H9 (cell line): ENCODE results near the gene GRXCR2. TPM values are rescaled to one million over a fixed set of nuclear protein-coding genes. Genes with fewer than 3 reads are reported as not detected.

ENCODE experiments used
- DNase-seq: peaks from one replicate; pipeline ENCODE4 v3.0.0-alpha.2; 2017
- H2AFZ ChIP-seq: one replicate; pipeline ENCODE4 v1.6.1; 2013; ENCODE audit warnings: mild to moderate bottlenecking, low read length, control low read depth, moderate library complexity
- H2AK5ac ChIP-seq: 2 replicates; pipeline ENCODE4 v1.6.1; 2013; ENCODE audit warnings: low read length, control low read depth, mixed read lengths; ENCODE audit not compliant: insufficient read length
- H2BK120ac ChIP-seq: one replicate; pipeline ENCODE4 v1.6.1; 2013; ENCODE audit warnings: low read depth, mild to moderate bottlenecking, low read length, control low read depth, inconsistent platforms; ENCODE audit not compliant: poor library complexity, severe bottlenecking
- H2BK12ac ChIP-seq: 2 replicates; pipeline ENCODE4 v1.6.1; 2013; ENCODE audit warnings: low read length, control low read depth, mixed read lengths, low read depth; ENCODE audit not compliant: insufficient read length
- H2BK15ac ChIP-seq: 2 replicates; pipeline ENCODE4 v1.6.1; 2013; ENCODE audit warnings: low read depth, low read length, control low read depth
- H2BK20ac ChIP-seq: one replicate; pipeline ENCODE4 v1.6.1; 2013; ENCODE audit warnings: low read depth, mild to moderate bottlenecking, low read length, control low read depth, inconsistent platforms; ENCODE audit not compliant: poor library complexity, severe bottlenecking
- H2BK5ac ChIP-seq: 2 replicates; pipeline ENCODE4 v1.6.1; 2013; ENCODE audit warnings: low read length, control low read depth, mixed read lengths; ENCODE audit not compliant: insufficient read length
- H3K14ac ChIP-seq: 2 replicates; pipeline ENCODE4 v1.6.1; 2013; ENCODE audit warnings: low read length, control low read depth; ENCODE audit not compliant: insufficient read depth
- H3K18ac ChIP-seq: 2 replicates; pipeline ENCODE4 v1.6.1; 2013; ENCODE audit warnings: low read depth, mild to moderate bottlenecking, mixed read lengths, low read length, control low read depth; ENCODE audit not compliant: insufficient read length
- H3K23ac ChIP-seq: 2 replicates; pipeline ENCODE4 v1.6.1; 2013; ENCODE audit warnings: low read length, control low read depth, mixed read lengths, low read depth; ENCODE audit not compliant: insufficient read length
- H3K23me2 ChIP-seq: 2 replicates; pipeline ENCODE4 v1.6.1; 2013; ENCODE audit warnings: low read depth, mild to moderate bottlenecking, mixed read lengths, low read length, control low read depth; ENCODE audit not compliant: insufficient read length, poor library complexity, severe bottlenecking
- H3K27ac ChIP-seq: 2 replicates; pipeline ENCODE4 v1.5.1; 2013; ENCODE audit warnings: low read length, control low read depth, mixed read lengths, low read depth; ENCODE audit not compliant: insufficient read length
- H3K27me3 ChIP-seq: 2 replicates; pipeline ENCODE4 v1.6.1; 2013; ENCODE audit warnings: low read length, control low read depth, inconsistent platforms; ENCODE audit not compliant: insufficient read depth
- H3K4ac ChIP-seq: 2 replicates; pipeline ENCODE4 v1.6.1; 2013; ENCODE audit warnings: low read depth, mild to moderate bottlenecking, control low read depth, inconsistent platforms, low read length, moderate library complexity
- H3K4me1 ChIP-seq: 2 replicates; pipeline ENCODE4 v1.6.1; 2013; ENCODE audit warnings: low read length, control low read depth, inconsistent platforms; ENCODE audit not compliant: insufficient read depth
- H3K4me2 ChIP-seq: 2 replicates; pipeline ENCODE4 v1.6.1; 2013; ENCODE audit warnings: low read length, control low read depth, mixed read lengths; ENCODE audit not compliant: insufficient read length, insufficient read depth
- H3K56ac ChIP-seq: 2 replicates; pipeline ENCODE4 v1.6.1; 2013; ENCODE audit warnings: low read depth, mild to moderate bottlenecking, mixed read lengths, low read length, control low read depth; ENCODE audit not compliant: insufficient read length
- H3K79me1 ChIP-seq: 2 replicates; pipeline ENCODE4 v1.6.1; 2013; ENCODE audit warnings: low read depth, mild to moderate bottlenecking, moderate library complexity, low read length, control low read depth, inconsistent platforms; ENCODE audit not compliant: insufficient read depth, poor library complexity, severe bottlenecking
- H3K79me2 ChIP-seq: 2 replicates; pipeline ENCODE4 v1.6.1; 2013; ENCODE audit warnings: low read length, control low read depth, inconsistent platforms; ENCODE audit not compliant: insufficient read depth
- H3K9ac ChIP-seq: 2 replicates; pipeline ENCODE4 v1.6.1; 2013; ENCODE audit warnings: low read length, control low read depth, mixed read lengths; ENCODE audit not compliant: insufficient read length; ENCODE audit errors: extremely low read depth
- H3K9me3 ChIP-seq: one replicate; pipeline ENCODE4 v1.6.1; 2013; ENCODE audit warnings: low read depth, low read length, inconsistent platforms; ENCODE audit not compliant: control insufficient read depth
- H3T11ph ChIP-seq: one replicate; pipeline ENCODE4 v1.6.1; 2013; ENCODE audit warnings: mild to moderate bottlenecking, low read length, control low read depth, inconsistent platforms
- H4K20me1 ChIP-seq: one replicate; pipeline ENCODE4 v1.6.1; 2013; ENCODE audit not compliant: control insufficient read depth, insufficient read length, insufficient read depth
- H4K5ac ChIP-seq: 2 replicates; pipeline ENCODE4 v1.6.1; 2013; ENCODE audit warnings: low read depth, mild to moderate bottlenecking, mixed read lengths, low read length, control low read depth; ENCODE audit not compliant: insufficient read length
- H4K8ac ChIP-seq: replicated peaks from 2 replicates; pipeline ENCODE4 v1.6.1; 2013; ENCODE audit warnings: low read length, control low read depth, mixed read lengths, low read depth; ENCODE audit not compliant: insufficient read length
- H4K91ac ChIP-seq: 2 replicates; pipeline ENCODE4 v1.6.1; 2013; ENCODE audit warnings: low read depth, mild to moderate bottlenecking, moderate library complexity, mixed read lengths, low read length, control low read depth; ENCODE audit not compliant: insufficient read length
- H3K27ac Mint-ChIP-seq, 3 experiments: 2 replicates in 2 of 3; 3 replicates in 1 of 3; pipeline ENCODE4 v1.8.0; 2020 to 2021; ENCODE audit warnings: mixed read lengths in 3 of 3, mild to moderate bottlenecking in 1 of 3, moderate library complexity in 1 of 3
- H3K27me3 Mint-ChIP-seq: 2 replicates; pipeline ENCODE4 v1.8.0; 2021; ENCODE audit warnings: low read depth, mild to moderate bottlenecking, moderate library complexity, mixed read lengths
- H3K36me3 Mint-ChIP-seq, 3 experiments: 2 replicates in 2 of 3; 3 replicates in 1 of 3; pipeline ENCODE4 v1.8.0; 2020 to 2021; ENCODE audit warnings: low read depth in 3 of 3, mixed read lengths in 3 of 3; ENCODE audit not compliant: insufficient read depth in 1 of 3
- H3K4me1 Mint-ChIP-seq, 2 experiments: 2 replicates each; pipeline ENCODE4 v1.8.0; 2020; ENCODE audit warnings: mixed read lengths in 2 of 2
- H3K4me3 Mint-ChIP-seq, 2 experiments: 2 replicates in 1 of 2; 3 replicates in 1 of 2; pipeline ENCODE4 v1.8.0; 2020 to 2021; ENCODE audit warnings: mild to moderate bottlenecking in 2 of 2, mixed read lengths in 2 of 2, moderate library complexity in 1 of 2
- H3K9me3 Mint-ChIP-seq, 2 experiments: 2 replicates in 1 of 2; 3 replicates in 1 of 2; pipeline ENCODE4 v1.8.0; 2020; ENCODE audit warnings: mild to moderate bottlenecking in 2 of 2, mixed read lengths in 2 of 2, moderate library complexity in 1 of 2
- WGBS: extraction: QIAGEN DNeasy Blood & Tissue Kit; methylation state at CpG from one replicate; pipeline ENCODE4 v1.1.7; 2013; ENCODE audit warnings: missing lambda C conversion rate, low lambda C conversion rate, mixed read lengths; ENCODE audit not compliant: insufficient read length; ENCODE audit errors: extremely low coverage; 5-methylcytosine and 5-hydroxymethylcytosine counted together
- total RNA-seq: library from RNA; stranded (reverse); gene quantifications from 2 replicates; pipeline ENCODE4 v1.2.1, GENCODE V29; 2021
- TF ChIP-seq, protein P1 (sequence below): fragments of 200-600 bp; sonication (generic); conservative IDR thresholded peaks from 3 replicates; pipeline ENCODE4 v1.8.0; 2021; ENCODE audit warnings: antibody characterized with exemption, mild to moderate bottlenecking

The GRXCR2 gene
- total RNA-seq, 1 experiment from 2014 or later, result not detected

DNA sequence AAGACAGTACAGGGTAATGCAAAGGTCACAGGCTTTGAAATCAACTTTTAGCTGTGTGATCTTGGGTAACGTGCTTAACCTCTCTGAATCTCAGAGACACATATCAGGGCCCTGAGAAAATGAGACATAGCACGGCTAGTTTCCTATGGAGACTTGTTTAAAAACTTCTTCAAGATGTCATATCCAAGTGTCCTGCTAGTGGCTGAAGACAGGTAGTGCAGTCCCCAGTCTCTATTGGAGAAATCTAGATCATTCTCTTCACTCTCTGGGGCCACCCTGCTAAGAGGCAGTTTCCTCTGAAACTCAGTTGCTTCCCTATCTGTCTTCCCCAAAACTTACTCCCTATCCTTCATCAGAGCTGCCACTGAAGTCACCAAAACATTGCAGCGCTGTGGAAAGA lies 30.3 kb upstream of the GRXCR2 start:
- Histone ChIP-seq H3K4me1 (no peaks in the 10 kb centered on the region), H3K9me3 (no peaks in the 10 kb centered on the region), H3K4ac (no peak overlapping the region), H3K23me2 (no peaks in the 10 kb centered on the region), H4K20me1 (no peaks in the 10 kb centered on the region), H3K14ac (no peak overlapping the region), H2BK120ac (no peak overlapping the region), H3K4me2 (no peak overlapping the region), H3K79me2 (no peaks in the 10 kb centered on the region), H3T11ph (no peak overlapping the region), H3K18ac (no peak overlapping the region), H3K27ac (no peak overlapping the region), H2BK20ac (no peak overlapping the region), H4K8ac (no peak overlapping the region), H4K91ac (no peak overlapping the region), H3K27me3 (no peaks in the 10 kb centered on the region), H4K5ac (no peak overlapping the region), H3K56ac (no peak overlapping the region), H2BK5ac (no peak overlapping the region), H2BK12ac (no peak overlapping the region), H3K9ac (no peak overlapping the region), H2BK15ac (no peak overlapping the region), H2AK5ac (no peak overlapping the region), H3K23ac (no peak overlapping the region), H3K79me1 (no peaks in the 10 kb centered on the region), H2AFZ (no peak overlapping the region)
- peaks cover 0 to 16% (median 8%) of the 10 kb centered on the region in 3 experiments; a peak in 4 of 7 replicates for H3K36me3 Mint-ChIP-seq
- H3K27me3 Mint-ChIP-seq, result no peaks in the 10 kb centered on the region
- no peak for DNase-seq
- H3K4me3 Mint-ChIP-seq, result no peak overlapping the region
- TF ChIP-seq, protein P1, sequence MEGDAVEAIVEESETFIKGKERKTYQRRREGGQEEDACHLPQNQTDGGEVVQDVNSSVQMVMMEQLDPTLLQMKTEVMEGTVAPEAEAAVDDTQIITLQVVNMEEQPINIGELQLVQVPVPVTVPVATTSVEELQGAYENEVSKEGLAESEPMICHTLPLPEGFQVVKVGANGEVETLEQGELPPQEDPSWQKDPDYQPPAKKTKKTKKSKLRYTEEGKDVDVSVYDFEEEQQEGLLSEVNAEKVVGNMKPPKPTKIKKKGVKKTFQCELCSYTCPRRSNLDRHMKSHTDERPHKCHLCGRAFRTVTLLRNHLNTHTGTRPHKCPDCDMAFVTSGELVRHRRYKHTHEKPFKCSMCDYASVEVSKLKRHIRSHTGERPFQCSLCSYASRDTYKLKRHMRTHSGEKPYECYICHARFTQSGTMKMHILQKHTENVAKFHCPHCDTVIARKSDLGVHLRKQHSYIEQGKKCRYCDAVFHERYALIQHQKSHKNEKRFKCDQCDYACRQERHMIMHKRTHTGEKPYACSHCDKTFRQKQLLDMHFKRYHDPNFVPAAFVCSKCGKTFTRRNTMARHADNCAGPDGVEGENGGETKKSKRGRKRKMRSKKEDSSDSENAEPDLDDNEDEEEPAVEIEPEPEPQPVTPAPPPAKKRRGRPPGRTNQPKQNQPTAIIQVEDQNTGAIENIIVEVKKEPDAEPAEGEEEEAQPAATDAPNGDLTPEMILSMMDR, result peak; percentile 50; the same call in 2 of the 3 replicates
- peaks cover 7 to 8% of the 10 kb centered on the region in 2 experiments for H3K4me1 Mint-ChIP-seq
- WGBS, result no CpG with 5 or more reads among the region's 3 CpGs
- no peak overlapping the region for H3K27ac Mint-ChIP-seq
- H3K9me3 Mint-ChIP-seq, result peaks cover 18% of the 10 kb centered on the region in 2 experiments; a peak in 3 of 5 replicates
